Measurements from ENCODE around the gene U2SURP.
"Not testable (repeated sequence)": the region's sequence is repeated elsewhere in the genome, so short reads cannot be mapped to it uniquely, and the experiment has no call there.

Gene U2SURP

DNA sequence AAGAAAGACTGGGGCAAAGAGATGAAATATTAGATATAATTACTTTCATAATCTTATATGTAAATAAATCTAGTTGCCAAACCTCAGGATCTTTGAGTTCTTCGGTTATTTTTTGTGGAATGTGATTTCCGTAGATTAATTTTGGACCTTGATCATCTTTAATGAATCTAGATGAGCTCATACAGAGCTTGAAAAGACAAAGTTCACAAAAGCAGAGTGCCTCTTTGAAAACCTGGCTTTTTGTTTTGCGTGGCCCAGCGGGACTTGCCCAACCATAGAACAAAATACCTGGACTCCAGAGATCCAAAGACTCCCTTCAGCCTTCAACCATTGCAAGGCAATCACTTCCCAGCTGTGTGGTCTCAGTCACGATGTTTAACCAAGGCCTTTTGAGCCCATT, 63.4 kb downstream of the U2SURP start:
- TF ChIP-seq, protein P1, sequence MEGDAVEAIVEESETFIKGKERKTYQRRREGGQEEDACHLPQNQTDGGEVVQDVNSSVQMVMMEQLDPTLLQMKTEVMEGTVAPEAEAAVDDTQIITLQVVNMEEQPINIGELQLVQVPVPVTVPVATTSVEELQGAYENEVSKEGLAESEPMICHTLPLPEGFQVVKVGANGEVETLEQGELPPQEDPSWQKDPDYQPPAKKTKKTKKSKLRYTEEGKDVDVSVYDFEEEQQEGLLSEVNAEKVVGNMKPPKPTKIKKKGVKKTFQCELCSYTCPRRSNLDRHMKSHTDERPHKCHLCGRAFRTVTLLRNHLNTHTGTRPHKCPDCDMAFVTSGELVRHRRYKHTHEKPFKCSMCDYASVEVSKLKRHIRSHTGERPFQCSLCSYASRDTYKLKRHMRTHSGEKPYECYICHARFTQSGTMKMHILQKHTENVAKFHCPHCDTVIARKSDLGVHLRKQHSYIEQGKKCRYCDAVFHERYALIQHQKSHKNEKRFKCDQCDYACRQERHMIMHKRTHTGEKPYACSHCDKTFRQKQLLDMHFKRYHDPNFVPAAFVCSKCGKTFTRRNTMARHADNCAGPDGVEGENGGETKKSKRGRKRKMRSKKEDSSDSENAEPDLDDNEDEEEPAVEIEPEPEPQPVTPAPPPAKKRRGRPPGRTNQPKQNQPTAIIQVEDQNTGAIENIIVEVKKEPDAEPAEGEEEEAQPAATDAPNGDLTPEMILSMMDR (IDR thresholded peaks at IDR 0.05; ENCODE audit: low read depth, low read length) = no peak

DNA sequence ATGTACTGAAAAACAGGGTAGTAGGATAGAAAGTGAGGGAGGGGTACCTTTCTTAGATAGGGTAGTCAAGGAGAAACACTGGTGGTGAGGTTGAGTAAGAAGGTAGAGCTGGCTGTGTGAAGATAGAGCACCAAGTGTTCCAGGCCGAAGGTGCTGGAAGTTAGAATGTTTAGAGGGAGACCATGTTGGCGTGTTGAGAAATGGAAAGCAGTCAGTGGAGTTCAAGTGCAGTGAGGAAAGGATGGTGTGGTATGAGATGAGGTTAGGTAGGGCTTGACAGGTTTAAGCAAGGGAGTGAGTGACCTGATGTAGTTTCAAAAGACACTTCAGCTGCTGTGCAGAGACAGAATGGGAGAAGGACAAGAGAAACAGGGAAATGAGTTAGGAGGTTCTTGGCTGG, 64.0 kb downstream of the U2SURP start:
- H3K4me3 ChIP-seq (ENCODE audit: low read depth, low read length) = no peak overlapping the region
- TF ChIP-seq, protein P1 (IDR thresholded peaks at IDR 0.05; ENCODE audit: low read depth, low read length) = no peak

More for the DNA sequence above, 63.4 kb downstream of the U2SURP start:
- H3K4me3 ChIP-seq (ENCODE audit: low read depth, low read length) = no peak overlapping the region

DNA sequence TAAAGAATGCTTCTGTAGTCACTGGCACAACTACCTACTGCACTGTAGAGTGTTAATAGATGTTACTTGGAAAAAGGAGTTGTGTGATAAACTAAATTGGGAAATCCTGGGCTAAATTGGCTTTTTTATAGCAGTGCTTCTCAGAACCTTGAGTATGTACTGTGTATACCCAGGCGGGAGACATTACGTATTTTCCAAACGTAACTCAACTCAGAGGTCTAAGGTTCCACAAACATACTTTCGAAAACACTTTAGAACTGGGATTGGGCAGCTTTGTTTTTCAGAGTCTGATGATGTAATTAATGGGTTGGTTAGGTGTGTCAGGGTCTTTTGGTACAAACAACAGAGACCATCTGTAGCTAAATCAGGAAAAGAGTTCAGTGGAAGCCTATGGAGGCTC, 64.7 kb downstream of the U2SURP start:
- H3K4me3 ChIP-seq (ENCODE audit: low read depth, low read length) = no peak overlapping the region
- TF ChIP-seq, protein P1 (IDR thresholded peaks at IDR 0.05; ENCODE audit: low read depth, low read length) = no peak

DNA sequence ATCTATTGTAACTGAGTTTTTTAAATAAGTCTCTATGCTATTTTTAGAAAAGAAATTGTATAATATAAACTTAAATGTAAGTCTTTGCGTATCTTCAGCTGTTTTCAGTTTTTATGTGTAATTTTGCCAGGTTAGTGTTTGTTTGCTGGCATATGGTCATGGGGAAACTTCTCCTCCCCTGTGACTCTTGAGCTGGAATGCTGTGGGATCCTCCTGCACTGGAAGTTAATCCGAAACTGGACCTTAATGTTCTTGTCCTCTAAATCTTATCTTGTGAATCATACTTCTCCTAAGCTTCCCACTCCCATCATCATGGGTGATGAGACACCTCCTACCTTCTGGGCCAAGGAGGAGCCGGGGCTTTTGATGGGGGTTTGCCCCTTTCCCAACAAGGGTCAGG, 65.8 kb downstream of the U2SURP start:
- TF ChIP-seq, protein P1 (IDR thresholded peaks at IDR 0.05; ENCODE audit: low read depth, low read length) = no peak
- no peak overlapping the region for H3K4me3 ChIP-seq (ENCODE audit: low read depth, low read length)

DNA sequence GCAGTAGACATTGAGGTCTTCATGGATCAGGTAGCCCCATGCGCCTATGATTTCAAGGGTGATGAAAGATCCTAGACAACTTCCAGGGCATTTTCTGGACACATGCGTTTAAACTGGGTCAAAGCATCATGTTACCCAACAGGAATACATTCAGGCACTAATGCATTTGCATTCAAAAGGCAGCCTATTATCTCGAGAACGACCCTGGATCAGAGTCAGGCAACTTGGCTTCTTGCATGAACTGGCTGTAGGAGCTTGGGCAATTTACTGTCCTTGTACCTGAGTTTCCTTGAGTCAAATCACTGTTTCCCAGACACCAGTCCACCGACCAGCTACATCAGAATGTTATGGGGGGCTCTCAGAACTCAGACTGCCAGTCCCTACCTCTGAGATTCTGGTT, 66.7 kb downstream of the U2SURP start:
- H3K4me3 ChIP-seq (ENCODE audit: low read depth, low read length) = no peak overlapping the region
- TF ChIP-seq, protein P1 (IDR thresholded peaks at IDR 0.05; ENCODE audit: low read depth, low read length) = no peak

DNA sequence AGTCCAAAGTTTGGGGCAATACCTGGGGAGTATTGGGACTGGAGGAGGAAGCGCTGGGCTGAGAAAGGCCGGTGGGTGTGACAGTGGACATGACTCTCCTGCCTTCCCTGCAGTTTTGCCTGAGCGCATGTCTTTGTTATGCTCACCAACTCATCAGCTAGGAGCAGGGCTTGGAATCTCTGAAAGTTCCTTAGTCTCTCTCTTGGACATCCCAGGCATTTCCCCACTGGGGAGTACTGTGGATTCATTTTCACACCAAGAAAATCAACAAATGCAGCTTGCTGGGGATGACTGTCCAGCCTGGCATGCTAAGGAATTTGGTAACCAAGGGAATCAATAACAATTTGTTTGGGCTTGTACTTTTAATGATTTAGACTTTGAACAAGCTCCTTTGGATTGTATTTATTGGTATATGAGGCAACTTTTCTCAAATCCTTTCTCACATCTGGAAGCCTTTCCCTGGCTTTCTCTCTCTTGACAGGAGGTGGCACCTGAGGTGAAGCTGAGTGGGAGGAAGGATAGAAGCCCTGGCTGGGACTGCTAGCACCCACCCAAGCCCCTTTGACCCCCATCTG, 69.7 kb downstream of the U2SURP start:
- TF ChIP-seq, protein P1 (IDR thresholded peaks at IDR 0.05; ENCODE audit: low read depth, low read length) = no peak
- H3K4me3 ChIP-seq (ENCODE audit: low read depth, low read length) = no peak overlapping the region

DNA sequence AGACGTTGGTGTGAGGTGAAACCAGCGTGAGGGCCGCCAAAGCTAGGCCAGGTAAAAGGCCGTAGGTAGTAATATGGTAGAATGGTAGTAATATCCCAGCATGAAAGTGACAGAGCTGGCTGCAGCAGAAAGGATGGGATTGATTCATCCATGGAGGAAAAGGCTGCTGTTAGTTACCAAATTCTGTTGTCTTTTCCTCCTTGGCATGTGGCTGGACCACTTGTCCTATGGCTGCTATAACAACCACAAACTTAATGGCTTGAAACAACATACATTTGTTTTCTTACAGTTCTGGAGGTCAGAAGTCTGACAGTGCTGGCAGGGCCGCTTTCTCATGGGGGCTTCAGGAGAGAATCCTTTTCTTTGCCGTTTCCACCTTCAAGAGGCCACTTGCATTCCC, 70.4 kb downstream of the U2SURP start:
- no peak overlapping the region for H3K4me3 ChIP-seq (ENCODE audit: low read depth, low read length)
- TF ChIP-seq, protein P1 (IDR thresholded peaks at IDR 0.05; ENCODE audit: low read depth, low read length) = no peak

DNA sequence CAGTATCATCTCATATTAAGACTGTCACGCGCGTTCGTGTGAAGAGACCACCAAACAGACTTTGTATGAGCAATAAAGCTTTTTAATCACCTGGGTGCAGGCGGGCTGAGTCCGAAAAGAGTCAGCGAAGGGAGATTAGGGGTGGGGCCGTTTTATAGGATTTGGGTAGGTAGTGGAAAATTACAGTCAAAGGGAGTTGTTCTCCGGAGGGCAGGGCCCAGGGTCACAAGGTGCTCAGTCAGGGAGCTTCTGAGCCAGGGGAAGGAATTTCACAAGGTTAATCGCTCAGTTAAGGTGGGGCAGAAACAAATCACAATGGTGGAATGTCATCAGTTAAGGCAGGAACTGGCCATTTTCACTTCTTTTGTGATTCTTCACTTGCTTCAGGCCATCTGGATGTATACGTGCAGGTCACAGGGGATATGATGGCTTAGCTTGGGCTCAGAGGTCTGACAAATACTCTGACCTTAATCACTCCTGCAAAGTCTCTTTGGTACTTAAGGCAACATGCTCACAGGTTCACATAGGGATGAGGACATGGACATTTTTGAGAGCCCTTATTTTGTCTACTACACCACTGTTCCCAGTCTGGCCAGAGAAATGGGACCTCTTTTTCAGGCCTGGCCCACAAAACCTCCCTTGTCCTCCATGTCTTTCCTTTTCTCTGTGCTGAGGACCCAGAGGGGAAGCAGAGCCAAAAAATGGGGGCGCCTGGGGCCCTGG, 71.1 kb downstream of the U2SURP start:
- H3K4me3 ChIP-seq (ENCODE audit: low read depth, low read length) = not testable (repeated sequence)

DNA sequence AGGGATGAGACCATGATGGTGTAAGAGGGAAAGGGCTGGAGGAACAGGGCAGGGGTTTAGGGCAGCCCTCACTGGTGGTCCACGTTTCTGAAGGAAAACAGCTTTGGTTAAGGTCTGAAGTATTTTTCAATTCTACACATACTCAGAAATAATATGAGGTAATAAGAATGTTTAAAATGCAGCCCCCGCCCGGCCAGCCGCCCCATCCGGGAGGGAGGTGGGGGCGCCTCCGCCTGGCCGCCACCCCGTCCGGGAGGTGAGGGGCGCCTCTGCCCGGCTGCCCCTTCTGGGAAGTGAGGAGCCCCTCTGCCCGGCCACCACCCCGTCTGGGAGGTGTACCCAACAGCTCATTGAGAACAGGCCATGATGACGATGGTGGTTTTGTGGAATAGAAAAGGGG, 72.2 kb downstream of the U2SURP start:
- not testable (repeated sequence) for H3K4me3 ChIP-seq (ENCODE audit: low read depth, low read length)

DNA sequence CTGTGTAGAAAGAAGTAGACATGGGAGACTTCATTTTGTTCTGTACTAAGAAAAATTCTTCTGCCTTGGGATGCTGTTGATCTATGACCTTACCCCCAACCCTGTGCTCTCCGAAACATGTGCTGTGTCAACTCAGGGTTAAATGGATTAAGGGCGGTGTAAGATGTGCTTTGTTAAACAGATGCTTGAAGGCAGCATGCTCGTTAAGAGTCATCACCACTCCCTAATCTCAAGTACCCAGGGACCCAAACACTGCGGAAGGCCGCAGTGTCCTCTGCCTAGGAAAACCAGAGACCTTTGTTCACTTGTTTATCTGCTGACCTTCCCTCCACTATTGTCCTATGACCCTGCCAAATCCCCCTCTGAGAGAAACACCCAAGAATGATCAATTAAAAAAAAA, 72.6 kb downstream of the U2SURP start:
- H3K4me3 ChIP-seq (ENCODE audit: low read depth, low read length) = not testable (repeated sequence)
